ENCODE results near the gene RNF168. TPM values are rescaled to one million over a fixed set of nuclear protein-coding genes. Genes with fewer than 3 reads are reported as not detected.
"Not testable (repeated sequence)": the region's sequence is repeated elsewhere in the genome, so short reads cannot be mapped to it uniquely, and the experiment has no call there.

The RNF168 gene
- total RNA-seq, 1 donor from 2014 or later: 12.9 TPM

DNA sequence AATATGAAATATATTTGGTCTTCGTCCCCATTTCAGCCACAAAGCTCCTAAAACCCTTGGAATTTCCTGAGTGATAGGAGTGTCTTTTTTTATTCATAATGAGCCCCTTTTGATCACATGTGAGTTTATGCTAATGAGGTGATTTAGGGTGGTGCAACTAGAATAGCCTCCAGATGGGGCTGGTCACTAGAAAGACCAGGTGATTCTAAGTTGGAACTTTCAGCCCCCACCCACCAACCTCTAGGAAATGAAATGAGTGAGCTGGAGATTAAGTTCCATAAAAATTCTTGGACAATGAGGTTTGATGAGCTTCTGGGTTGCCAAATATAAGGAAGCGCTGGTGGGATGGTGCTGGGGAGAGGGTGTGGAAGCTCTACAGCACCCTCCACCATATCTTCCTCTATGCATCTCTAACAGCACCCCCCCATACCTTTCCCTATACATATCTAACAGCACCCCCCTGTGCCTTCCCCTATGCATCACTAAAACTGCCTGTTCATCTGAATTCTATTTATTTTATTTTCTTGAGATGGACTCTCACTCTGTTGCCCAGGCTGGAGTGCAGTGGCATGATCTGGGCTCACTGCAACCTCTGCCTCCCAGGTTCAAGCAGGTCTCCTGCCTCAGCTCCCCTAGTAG is 13.7 kb upstream of the RNF168 start:
- DNase-seq (ENCODE audit: low spot score) (no peak), ATAC-seq (no peak)

- ATAC-seq (no peak), DNase-seq (ENCODE audit: low spot score) (no peak)
Observed at GRCh38 chr3:196514913-196515621, 11.5 kb upstream of the RNF168 start, which contains the start of gene SMCO1. SMCO1 (minus strand) TSS chr3:196515346; CDS start chr3:196515209, 137 bp downstream.

GRCh38 chr3:196514350-196514716 is 10.8 kb upstream of the RNF168 start:
- ATAC-seq (no peak), DNase-seq (ENCODE audit: low spot score) (no peak)

- no peak for DNase-seq (ENCODE audit: low spot score)
- no peak for ATAC-seq
Observed at GRCh38 chr3:196513697-196514349, 10.3 kb upstream of the RNF168 start.

GRCh38 chr3:196511646-196512425 is 8.3 kb upstream of the RNF168 start:
- not testable (repeated sequence) for ATAC-seq; DNase-seq (ENCODE audit: low spot score)

GRCh38 chr3:196511108-196511507 is 7.5 kb upstream of the RNF168 start:
- not testable (repeated sequence) for DNase-seq (ENCODE audit: low spot score); ATAC-seq

DNA sequence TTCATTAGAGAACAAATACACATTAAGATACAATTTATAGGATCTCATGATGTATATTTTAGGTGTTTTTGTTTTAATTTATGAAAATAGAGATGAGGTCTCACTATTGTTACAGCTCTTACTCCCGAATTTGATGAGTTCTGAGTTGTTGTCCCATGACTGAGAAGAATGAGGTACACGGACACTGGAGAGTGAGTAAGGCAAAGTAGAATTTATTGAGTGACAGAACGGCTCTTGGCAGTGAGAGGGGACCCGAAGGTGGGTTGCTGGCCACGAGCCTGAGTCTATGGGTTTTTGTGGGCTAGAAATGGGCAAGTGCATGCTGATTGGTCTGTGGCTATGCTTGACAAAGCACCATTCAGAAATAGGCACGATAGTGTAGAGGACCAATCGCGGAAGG is 3.1 kb upstream of the RNF168 start:
- no peak for DNase-seq (ENCODE audit: low spot score)

DNA sequence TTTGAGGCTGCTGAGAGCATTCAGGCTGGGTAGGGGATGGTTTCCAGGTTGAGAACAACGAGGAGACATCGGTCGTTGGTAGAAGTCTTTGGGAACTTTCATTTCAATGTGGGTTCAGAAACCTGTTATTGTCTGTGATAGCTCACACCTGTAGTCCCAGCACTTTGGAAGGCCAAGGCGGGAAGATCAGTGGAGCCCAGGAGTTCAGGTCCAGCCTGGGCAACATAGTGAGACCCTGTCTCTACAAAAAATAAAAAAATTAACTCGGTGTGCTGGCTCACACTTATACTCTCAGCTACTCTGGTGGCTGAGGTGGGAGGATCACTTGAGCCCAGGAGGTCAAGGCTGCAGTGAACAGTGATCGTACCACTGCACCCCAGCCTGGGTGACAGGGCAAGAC is 988 bp upstream of the RNF168 start:
- no peak for ATAC-seq
- no peak for DNase-seq (ENCODE audit: low spot score)

More for the DNA sequence above, 3.1 kb upstream of the RNF168 start:
- no peak for ATAC-seq

GRCh38 chr3:196504077-196504398 is 470 bp upstream of the RNF168 start:
- not testable (repeated sequence) for ATAC-seq; DNase-seq (ENCODE audit: low spot score)

- peak; percentile 53 for DNase-seq (ENCODE audit: low spot score)
- peak; percentile 41 for ATAC-seq
Observed at GRCh38 chr3:196502775-196503195, 783 bp downstream of the RNF168 start.

GRCh38 chr3:196501316-196502044 is 2.1 kb downstream of the RNF168 start:
- ATAC-seq: no peak
- DNase-seq (ENCODE audit: low spot score): no peak

DNA sequence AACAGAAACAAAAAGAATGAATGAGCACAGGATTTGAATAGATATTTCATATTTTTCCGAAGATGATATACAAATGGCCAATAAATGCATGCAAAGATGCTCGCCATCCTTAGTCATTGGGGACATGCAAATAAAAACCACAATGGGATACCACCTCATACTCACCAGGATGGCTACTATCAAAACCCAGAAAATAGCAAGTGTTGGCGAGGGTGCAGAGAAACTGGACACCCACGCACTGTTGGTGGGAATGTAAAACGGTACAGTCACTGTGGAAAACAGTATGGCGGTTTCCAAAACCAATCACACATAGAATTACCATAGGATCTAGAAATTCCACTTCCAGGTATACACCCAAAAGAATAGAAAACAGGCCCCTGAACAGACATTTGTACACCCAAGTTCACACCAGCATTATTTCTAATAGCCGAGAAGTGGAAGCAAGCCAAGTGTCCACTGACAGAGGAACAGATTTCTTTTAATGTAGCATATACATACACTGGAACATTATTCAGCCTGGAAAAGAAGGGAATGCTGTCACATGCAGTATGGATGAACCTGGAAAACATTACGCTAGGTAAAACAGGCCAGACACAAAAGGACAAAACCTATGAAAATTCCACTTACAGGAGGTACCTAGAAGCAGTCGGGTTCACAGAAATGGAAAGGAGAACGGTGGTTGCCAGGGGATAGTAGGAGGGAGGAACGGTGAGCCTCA is 3.6 kb downstream of the RNF168 start:
- ATAC-seq (no peak), DNase-seq (ENCODE audit: low spot score) (no peak)

DNA sequence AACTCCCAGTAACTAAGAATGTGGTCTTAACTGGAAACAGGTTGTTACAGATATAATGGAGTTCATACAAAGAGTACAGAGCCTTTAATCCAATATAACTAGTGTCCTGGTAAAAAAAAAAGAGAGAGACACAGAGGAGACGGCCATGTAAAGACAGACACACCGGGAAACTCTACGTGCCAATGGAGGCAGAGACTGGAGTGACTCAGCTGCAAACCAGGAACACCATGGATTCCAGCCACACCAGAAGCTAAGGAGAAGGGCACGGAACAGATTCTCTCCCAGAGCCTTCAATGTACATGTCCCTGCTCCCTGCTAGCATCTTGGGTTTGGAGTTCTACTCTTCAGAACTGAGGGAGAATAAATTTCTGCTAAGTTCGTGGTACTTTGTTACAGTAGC is 4.5 kb downstream of the RNF168 start:
- ATAC-seq: no peak
- DNase-seq (ENCODE audit: low spot score): no peak

DNA sequence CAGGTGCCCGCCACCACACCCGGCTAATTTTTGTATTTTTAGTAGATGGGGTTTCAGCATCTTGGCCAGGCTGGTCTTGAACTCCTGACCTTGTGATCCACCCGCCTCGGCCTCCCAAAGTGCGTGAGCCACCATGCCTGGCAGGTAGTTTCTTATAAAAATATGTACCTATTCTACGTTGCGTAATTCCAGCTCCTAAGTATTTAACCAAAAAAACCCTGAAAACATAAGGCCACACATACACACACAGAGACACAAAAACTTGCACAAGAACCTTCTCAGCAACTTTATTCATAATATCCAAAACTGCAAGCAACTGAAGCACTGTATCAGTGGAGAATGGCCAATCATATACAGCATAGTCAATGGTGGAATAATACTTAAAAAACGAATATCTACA is 5.3 kb downstream of the RNF168 start:
- ATAC-seq (no peak), DNase-seq (ENCODE audit: low spot score) (no peak)

DNA sequence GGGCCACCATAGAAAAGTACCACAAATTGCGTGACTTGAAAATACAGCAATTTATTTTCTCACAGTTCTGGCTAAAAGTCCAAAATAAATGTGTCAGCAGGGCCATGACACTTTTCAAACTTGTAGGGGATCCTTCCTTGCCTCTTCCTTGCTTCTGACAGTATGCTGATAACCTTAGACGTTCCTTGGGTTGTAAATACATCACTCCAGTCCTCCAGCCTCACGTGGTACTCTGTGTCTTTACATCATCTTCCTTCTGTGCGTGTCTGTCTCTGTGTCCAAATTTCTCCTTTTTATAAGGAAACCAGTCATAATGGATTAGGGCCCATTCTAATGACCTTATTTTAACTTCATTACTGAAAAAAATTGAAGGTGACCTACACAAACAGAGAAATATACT is 7.4 kb downstream of the RNF168 start:
- no peak for DNase-seq (ENCODE audit: low spot score)
- ATAC-seq: no peak

- ATAC-seq: no peak
Observed at GRCh38 chr3:196493292-196493691, 10.3 kb downstream of the RNF168 start.

GRCh38 chr3:196492080-196492479 is 11.5 kb downstream of the RNF168 start:
- DNase-seq (ENCODE audit: low spot score) (no peak), ATAC-seq (no peak)

More at GRCh38 chr3:196493292-196493691, 10.3 kb downstream of the RNF168 start:
- no peak for DNase-seq (ENCODE audit: low spot score)

GRCh38 chr3:196489747-196490146 is 13.8 kb downstream of the RNF168 start:
- ATAC-seq: peak; percentile 96

GRCh38 chr3:196486263-196486662 is 17.3 kb downstream of the RNF168 start:
- no peak for DNase-seq (ENCODE audit: low spot score)
- ATAC-seq: peak; percentile 68

More at GRCh38 chr3:196489747-196490146, 13.8 kb downstream of the RNF168 start:
- DNase-seq (ENCODE audit: low spot score): peak; percentile 77

DNA sequence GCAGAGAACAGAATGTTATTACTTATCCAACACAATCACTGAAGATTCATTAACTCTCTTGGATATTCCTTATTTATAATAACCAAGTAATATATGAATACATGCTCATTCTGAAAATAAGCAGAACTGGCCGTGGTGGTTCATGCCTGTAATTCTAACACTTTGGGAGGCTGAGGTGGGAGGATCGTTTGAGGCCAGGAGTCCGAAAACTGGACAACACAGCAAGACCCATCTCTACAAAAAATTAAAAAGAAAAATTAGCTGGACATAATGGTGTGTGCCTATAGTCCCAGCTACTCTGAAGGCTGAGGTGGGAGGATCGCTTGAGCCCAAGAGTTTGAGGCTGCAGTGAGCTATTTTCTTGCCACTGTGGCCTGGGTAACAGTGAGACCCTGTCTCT is 25.9 kb downstream of the RNF168 start:
- no peak for ATAC-seq

More for the DNA sequence above, 25.9 kb downstream of the RNF168 start:
- DNase-seq (ENCODE audit: low spot score): no peak
